Thyroid gland (tissue), 4 donors: Measurements from ENCODE around the gene MCL1. TPM values are rescaled to one million over a fixed set of nuclear protein-coding genes. Genes with fewer than 3 reads are reported as not detected.
A peak's percentile ranks its signal among the peaks of the same experiment; 100 is the strongest.
"Not testable (repeated sequence)": the region's sequence is repeated elsewhere in the genome, so short reads cannot be mapped to it uniquely, and the experiment has no call there.

Experiments
- DNase-seq, 2 donors: peaks; one replicate each; pipeline ENCODE4 v3.0.0-alpha.2; 2019
- H3K27ac ChIP-seq, 3 donors: fragments of 200-600 bp; sonication (generic); 1 replicate in 2 of 3; 2 replicates in 1 of 3; pipeline ENCODE4 v1.5.1; 2016 to 2019; ENCODE audit warnings: mild to moderate bottlenecking in 1 of 3, moderate library complexity in 1 of 3
- H3K27me3 ChIP-seq: fragments of 200-600 bp; sonication (generic); one replicate; pipeline ENCODE4 v1.5.1; 2019
- H3K36me3 ChIP-seq, 2 donors: fragments of 200-600 bp; sonication (generic); one replicate each; pipeline ENCODE4 v1.5.1; 2016 to 2019
- H3K4me1 ChIP-seq, 2 donors: fragments of 200-600 bp; sonication (generic); one replicate each; pipeline ENCODE4 v1.5.1; 2017 to 2019
- H3K4me3 ChIP-seq, 3 donors: fragments of 200-600 bp; sonication (generic); replicated peaks in 1 of 3; 1 replicate in 2 of 3; 2 replicates in 1 of 3; pipeline ENCODE4 v1.5.1; 2016; ENCODE audit warnings: mild to moderate bottlenecking in 1 of 3
- H3K9me3 ChIP-seq: fragments of 200-600 bp; sonication (generic); one replicate; pipeline ENCODE4 v1.5.1; 2017
- CTCF ChIP-seq, 6 experiments: fragments of 200-600 bp in 3 of 6; fragments of 450-650 bp in 3 of 6; sonication (generic) in 3 of 6; IDR thresholded peaks; one replicate each; pipeline ENCODE4 v1.5.1; 2016 to 2019; ENCODE audit warnings: antibody characterized with exemption in 6 of 6, mild to moderate bottlenecking in 2 of 6, inconsistent platforms in 1 of 6, moderate library complexity in 1 of 6
- POLR2A ChIP-seq, 2 donors: fragments of 450-650 bp; IDR thresholded peaks; one replicate each; pipeline ENCODE4 v1.6.1; 2017; ENCODE audit warnings: antibody characterized with exemption in 2 of 2, mild to moderate bottlenecking in 2 of 2, moderate library complexity in 1 of 2
- WGBS, 2 donors: methylation state at CpG; one replicate each; pipeline ENCODE4 v1.1.5; 2017; 5-methylcytosine and 5-hydroxymethylcytosine counted together
- intact Hi-C: fragments of 100-400 bp; cut with DNase I; formaldehyde crosslinking; loops from one replicate; pipeline ENCODE4 v1.15.1; 2023
- total RNA-seq, 4 donors: library from RNA; depleted of rRNA; stranded (reverse); fragments of >200 nt; gene quantifications; one replicate each; pipeline ENCODE4 v1.2.3, GENCODE V29; 2016

The MCL1 gene
- total RNA-seq, 4 donors from 2014 or later = 164 to 313 (median 203) TPM

- 75 to 84% methylated on average over 12 of the region's 12 CpGs for WGBS, 2 donors
- Histone ChIP-seq H3K4me3 (no peak overlapping the region), H3K4me1 (peaks cover 90 to 93% of the 10 kb centered on the region in 2 donors), H3K9me3 (no peaks in the 10 kb centered on the region), H3K27ac (peak overlapping the region; percentile 99 to 100 (median 99)), H3K36me3 (peaks cover 0 to 4% of the 10 kb centered on the region in 2 donors), H3K27me3 (no peaks in the 10 kb centered on the region)
- intact Hi-C loops = no loop called here
- TF ChIP-seq CTCF (IDR thresholded peaks at IDR 0.05) = no peak
- no peak for TF ChIP-seq POLR2A (IDR thresholded peaks at IDR 0.05)
- no peak for DNase-seq
Observed at GRCh38 chr1:150566589-150567340, 12.6 kb downstream of the MCL1 start.

GRCh38 chr1:150565240-150565991, 14.0 kb downstream of the MCL1 start:
- H3K27me3 ChIP-seq, DNase-seq, H3K4me3 ChIP-seq, H3K36me3 ChIP-seq, H3K9me3 ChIP-seq, intact Hi-C loops: not testable (repeated sequence)
- H3K27ac ChIP-seq = peak overlapping the region; percentile 99 to 100 (median 99)
- peaks cover 84 to 85% of the 10 kb centered on the region in 2 donors for H3K4me1 ChIP-seq
- 82 to 84% methylated on average over 14 of the region's 14 CpGs for WGBS, 2 donors

- Histone ChIP-seq H3K27ac (peak overlapping the region; percentile 99 to 100 (median 99)), H3K4me1 (peaks cover 83 to 84% of the 10 kb centered on the region in 2 donors), H3K9me3 (no peaks in the 10 kb centered on the region), H3K27me3 (no peaks in the 10 kb centered on the region), H3K4me3 (no peak overlapping the region), H3K36me3 (no peaks in the 10 kb centered on the region)
- DNase-seq = no peak
- TF ChIP-seq POLR2A (IDR thresholded peaks at IDR 0.05) (peak in 1 of 2 donors; percentile 20), CTCF (IDR thresholded peaks at IDR 0.05) (no peak)
- 62 to 63% methylated on average over 5 of the region's 5 CpGs for WGBS, 2 donors
- intact Hi-C loops = no loop called here
Observed at GRCh38 chr1:150564051-150564991, 15.1 kb downstream of the MCL1 start.

GRCh38 chr1:150563340-150564038, 15.9 kb downstream of the MCL1 start:
- Histone ChIP-seq H3K36me3 (no peaks in the 10 kb centered on the region), H3K27ac (peak overlapping the region; percentile 99 to 100 (median 99)), H3K27me3 (no peaks in the 10 kb centered on the region), H3K4me3 (no peak overlapping the region), H3K4me1 (peaks cover 75 to 82% of the 10 kb centered on the region in 2 donors), H3K9me3 (no peaks in the 10 kb centered on the region)
- no peak for TF ChIP-seq CTCF (IDR thresholded peaks at IDR 0.05)
- TF ChIP-seq POLR2A (IDR thresholded peaks at IDR 0.05) = peak in 1 of 2 donors; percentile 79
- DNase-seq = peak; percentile 96 to 98
- intact Hi-C loops = no loop called here
- 21 to 23% methylated on average over 4 of the region's 4 CpGs for WGBS, 2 donors
